ENCODE measurements around the gene MARCHF3.

DNA sequence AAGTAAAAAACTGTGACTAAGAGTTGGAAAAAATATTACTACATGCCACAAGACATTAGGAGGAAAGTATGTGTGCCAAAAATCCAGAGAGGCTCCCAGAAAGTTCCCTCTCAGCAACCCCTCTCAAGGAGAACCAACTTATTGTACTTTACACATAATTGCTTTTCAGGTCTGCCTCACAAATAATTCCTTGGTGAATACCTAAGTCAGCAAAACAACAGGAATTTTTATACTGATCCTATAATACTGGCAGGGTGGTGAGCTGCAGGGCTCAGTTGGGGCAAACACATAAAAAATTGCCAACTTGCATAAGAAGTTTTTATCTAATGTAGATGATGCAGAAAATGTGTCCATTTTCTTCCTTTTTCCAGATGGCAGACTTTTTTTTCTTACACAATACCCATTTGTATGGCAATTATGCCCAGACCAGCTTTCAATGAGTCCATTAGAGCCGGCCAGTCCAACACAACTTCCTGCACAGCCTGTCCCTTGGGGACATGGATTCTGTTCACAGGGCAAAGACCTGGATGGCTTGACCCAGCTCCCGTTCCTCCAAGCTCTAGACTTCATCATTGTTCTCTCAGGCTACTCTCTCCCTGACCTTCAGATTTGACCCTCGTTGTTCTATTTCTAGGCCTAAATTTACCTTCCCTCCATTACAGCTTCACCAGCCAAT, 31.3 kb downstream of the MARCHF3 start:
- TF ChIP-seq CTCF (IDR thresholded peaks at IDR 0.05; ENCODE audit: poor library complexity, severe bottlenecking) (no peak), EP300 (conservative IDR thresholded peaks at IDR 0.05; ENCODE audit: poor library complexity, severe bottlenecking) (no peak), EZH2 (IDR thresholded peaks at IDR 0.05; ENCODE audit: borderline replicate concordance, insufficient read depth, low read length, poor library complexity, severe bottlenecking) (no peak), POLR2AphosphoS5 (IDR thresholded peaks at IDR 0.05) (no peak), SMC3 (conservative IDR thresholded peaks at IDR 0.05; ENCODE audit: poor library complexity) (no peak), MXI1 (conservative IDR thresholded peaks at IDR 0.05; ENCODE audit: poor library complexity, severe bottlenecking) (no peak)
- TF ChIP-seq, protein P1, sequence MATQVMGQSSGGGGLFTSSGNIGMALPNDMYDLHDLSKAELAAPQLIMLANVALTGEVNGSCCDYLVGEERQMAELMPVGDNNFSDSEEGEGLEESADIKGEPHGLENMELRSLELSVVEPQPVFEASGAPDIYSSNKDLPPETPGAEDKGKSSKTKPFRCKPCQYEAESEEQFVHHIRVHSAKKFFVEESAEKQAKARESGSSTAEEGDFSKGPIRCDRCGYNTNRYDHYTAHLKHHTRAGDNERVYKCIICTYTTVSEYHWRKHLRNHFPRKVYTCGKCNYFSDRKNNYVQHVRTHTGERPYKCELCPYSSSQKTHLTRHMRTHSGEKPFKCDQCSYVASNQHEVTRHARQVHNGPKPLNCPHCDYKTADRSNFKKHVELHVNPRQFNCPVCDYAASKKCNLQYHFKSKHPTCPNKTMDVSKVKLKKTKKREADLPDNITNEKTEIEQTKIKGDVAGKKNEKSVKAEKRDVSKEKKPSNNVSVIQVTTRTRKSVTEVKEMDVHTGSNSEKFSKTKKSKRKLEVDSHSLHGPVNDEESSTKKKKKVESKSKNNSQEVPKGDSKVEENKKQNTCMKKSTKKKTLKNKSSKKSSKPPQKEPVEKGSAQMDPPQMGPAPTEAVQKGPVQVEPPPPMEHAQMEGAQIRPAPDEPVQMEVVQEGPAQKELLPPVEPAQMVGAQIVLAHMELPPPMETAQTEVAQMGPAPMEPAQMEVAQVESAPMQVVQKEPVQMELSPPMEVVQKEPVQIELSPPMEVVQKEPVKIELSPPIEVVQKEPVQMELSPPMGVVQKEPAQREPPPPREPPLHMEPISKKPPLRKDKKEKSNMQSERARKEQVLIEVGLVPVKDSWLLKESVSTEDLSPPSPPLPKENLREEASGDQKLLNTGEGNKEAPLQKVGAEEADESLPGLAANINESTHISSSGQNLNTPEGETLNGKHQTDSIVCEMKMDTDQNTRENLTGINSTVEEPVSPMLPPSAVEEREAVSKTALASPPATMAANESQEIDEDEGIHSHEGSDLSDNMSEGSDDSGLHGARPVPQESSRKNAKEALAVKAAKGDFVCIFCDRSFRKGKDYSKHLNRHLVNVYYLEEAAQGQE (IDR thresholded peaks at IDR 0.05; ENCODE audit: borderline replicate concordance): no peak

Measured in neural cell (in vitro differentiated cells).